PC-3 (cell line): ENCODE data around the gene RRAS.

ENCODE experiments used
- CTCF ChIP-seq: fragments of 300-600 bp; sonication (generic); conservative IDR thresholded peaks from 2 replicates; pipeline ENCODE4 v1.5.1; 2017; ENCODE audit warnings: antibody characterized with exemption, low read depth, mild to moderate bottlenecking, low read length
- EZH2 ChIP-seq: fragments of 300-600 bp; sonication (generic); IDR thresholded peaks from one replicate; pipeline ENCODE4 v1.6.1; 2017; ENCODE audit warnings: antibody characterized with exemption, mild to moderate bottlenecking, low read length; ENCODE audit not compliant: unreplicated experiment

GRCh38 chr19:49616945-49617344 is 23.0 kb downstream of the RRAS start:
- TF ChIP-seq CTCF (no peak), EZH2 (no peak)
